Activated T-cell treated with anti-CD3 and anti-CD28 coated beads for 4 hours (primary cell): ENCODE measurements around the gene IL20RB.
"Not testable (repeated sequence)": the region's sequence is repeated elsewhere in the genome, so short reads cannot be mapped to it uniquely, and the experiment has no call there.

Experiments
- DNase-seq: peaks from one replicate; pipeline ENCODE4 v3.0.0-alpha.2; 2020

Gene IL20RB

DNA sequence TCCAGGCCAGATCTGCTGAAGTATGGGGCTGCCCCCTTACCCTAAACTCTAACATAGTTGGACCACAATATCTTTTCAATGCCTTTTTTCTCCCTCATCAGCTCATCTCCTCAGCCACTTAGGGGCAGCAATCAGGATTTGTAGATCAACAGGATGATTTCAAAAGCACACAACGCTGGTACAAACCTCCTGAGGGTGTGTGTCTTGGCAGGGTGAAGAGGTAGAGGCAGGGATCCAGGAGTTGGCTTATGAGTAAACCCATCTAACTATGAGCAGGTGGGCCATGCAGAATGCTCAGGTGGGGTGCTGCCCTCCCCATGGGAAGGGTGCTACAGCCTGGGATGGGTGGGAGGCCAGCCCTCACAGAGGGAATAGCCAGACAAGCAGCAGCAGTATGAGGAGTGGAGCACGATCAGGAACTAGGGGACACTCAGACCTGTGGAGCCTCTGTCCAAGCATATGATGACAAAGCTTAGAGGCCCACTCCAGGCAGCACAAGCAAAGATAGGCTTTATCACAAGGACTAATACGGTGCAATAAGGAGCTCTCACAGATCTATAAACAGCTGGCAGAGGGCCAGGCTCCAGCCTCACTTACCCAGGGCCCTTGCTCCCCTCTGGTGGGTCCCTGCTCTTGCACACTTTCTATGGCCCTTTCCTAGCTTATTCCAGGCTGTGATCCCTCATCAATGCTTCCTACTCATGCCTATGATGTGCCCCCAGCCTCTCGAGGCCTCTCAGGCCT, 32.2 kb downstream of the IL20RB start:
- no peak for DNase-seq

DNA sequence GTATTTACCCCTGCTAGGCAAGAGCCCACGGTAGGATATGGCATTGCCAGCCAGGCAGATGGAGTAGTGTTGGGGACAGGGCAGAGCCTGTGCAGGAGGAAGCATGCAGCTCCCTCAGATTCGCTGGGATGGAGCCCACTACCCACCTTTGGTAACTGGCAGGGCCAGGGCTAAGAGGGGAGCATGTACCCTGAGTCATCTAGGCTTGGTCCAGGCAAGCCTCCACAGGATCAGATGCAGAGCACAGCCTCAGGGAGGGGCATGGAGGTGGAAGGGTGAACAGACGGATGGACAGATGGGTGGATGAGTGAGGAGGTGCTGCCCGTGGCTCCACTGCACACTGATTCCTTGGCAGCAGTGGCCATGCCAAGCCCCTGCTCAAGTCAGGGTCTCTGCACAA, 33.0 kb downstream of the IL20RB start:
- no peak for DNase-seq

DNA sequence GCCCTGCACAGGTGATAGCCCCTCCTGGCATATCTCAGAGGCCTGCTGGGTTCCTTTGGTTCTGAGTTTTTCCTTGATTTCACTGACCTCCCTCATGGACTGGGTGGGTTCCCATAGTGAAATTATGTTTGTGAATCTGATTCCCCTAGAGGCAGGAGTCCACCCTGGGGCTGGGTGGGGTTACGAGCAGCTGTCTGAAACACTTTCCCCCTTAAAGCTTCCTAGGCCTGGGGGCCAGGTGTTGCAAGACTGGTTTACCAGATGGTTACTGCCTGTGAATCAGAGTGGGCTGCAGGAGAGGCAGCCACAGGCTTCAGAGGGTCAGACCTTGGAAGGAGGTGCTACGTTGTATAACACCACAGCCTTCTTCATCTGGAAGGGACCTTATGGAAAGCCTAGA, 34.3 kb downstream of the IL20RB start:
- DNase-seq: no peak

- DNase-seq: no peak
Measured at GRCh38 chr3:136994772-136995516, 37.2 kb downstream of the IL20RB start.

- no peak for DNase-seq
Measured at GRCh38 chr3:136995652-136996051, 37.9 kb downstream of the IL20RB start.

DNA sequence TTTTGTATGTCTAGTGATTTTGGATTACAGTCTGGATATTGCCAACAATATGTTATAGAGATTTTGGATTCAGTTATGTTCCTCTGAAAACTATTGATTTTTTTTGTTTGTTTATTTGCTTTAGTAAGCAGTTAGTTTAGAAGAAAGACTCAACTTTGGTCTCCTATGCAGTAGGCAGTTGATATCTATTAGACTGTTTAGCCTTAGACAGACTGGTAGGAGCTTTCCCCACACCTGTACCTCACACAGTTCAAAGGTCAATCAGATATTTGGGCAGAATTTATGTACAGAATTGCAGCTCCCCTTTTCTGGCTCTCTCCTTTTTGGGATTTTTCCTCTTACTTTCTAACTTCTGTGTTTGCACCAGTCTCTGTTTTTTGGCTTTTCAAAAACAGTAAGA, 42.3 kb downstream of the IL20RB start:
- DNase-seq: no peak

DNA sequence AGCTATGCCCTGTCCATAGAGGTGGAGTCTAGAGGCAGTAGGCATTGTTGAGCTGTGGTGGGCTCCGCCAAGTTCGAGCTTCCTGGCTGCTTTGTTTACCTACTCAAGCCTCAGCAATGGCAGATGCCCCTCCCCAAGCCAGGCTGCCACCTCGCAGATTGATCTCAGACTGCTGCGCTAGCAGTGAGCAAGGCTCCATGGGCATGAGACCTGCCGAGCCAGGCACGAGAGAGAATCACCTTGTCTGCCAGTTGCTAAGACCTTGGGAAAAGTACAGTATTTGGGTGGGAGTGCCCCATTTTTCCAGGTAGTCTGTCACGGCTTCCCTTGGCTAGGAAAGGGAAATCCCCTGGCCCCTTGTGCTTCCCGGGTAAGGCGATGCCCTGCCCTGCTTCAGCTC, 49.6 kb downstream of the IL20RB start:
- not testable (repeated sequence) for DNase-seq

DNA sequence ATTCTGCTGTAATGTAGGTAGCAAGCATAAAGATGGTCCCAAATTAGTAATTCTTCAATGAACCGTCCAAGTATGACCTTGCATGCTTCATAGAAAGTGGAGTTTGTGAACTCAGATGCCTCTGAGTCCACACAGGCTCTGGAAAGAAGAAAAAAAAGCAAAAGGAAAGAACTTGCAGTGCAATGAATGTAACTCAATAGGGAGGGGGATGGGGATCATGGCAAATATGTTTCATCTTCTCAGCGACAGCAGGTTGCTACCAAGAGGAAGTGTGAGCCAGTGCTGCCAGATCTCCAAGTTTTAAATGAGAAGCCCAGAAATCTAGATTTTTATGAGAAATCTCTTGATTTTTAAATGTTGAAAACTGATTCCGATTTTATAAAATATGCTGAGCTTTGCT, 50.3 kb downstream of the IL20RB start:
- DNase-seq: no peak

- DNase-seq: no peak
Measured at GRCh38 chr3:137008976-137009375, 51.2 kb downstream of the IL20RB start.

DNA sequence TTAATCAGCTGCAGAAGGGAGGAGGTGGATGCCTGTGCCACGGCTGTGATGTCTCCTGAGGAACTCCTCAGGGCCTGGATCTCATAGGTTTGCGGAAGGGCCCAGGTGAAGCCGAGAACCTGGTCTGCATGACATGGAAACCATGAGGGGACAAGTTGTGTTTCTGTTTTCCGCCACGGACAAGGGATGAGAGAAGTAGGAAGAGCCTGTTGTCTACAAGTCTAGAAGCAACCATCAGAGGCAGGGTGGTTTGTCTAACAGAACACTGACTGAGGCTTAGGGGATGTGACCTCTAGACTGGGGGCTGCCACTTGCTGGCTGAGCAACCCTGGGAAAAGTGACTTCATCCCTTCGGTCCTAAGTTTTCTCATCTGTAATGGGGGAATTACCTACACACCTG, 52.4 kb downstream of the IL20RB start:
- no peak for DNase-seq

GRCh38 chr3:137011153-137011552, 53.4 kb downstream of the IL20RB start:
- no peak for DNase-seq

- no peak for DNase-seq
Measured at GRCh38 chr3:137012097-137012501, 54.3 kb downstream of the IL20RB start.

DNA sequence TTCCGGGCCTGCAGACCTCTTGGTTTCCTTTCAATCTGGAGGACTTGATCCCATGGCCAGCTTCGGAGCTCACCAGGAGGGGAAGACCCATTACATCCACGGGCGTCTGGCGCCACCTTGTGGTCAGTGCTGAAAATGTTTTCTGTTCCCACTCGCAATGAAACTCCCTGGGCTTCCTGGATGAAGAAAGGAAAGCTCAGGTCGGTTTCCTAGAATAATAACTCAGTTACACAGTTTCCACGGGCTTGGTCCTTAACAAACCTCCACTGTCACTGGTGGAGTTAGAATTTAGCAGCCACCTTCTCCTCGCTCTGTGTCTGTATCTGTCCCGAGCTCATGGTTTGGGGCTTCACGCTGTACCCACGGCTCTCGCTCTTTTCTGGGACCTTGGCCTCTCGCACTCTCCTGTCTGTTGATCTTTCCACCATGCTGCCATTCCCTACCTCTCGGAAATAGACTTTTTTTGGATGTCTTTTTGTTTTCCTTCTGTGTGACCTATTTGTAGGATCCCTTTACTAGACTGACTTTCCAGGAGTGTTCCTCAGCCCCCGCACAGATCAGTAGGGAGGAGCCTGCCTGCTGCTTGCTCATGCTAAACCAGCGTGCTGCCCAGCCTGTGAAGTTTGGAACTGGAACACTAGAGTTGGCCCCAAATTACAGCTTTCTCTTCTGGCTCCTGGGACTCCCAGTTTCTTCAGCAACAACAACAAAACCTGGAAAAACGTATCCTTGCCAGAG, 56.3 kb downstream of the IL20RB start:
- peak; percentile 84 for DNase-seq

- DNase-seq: not testable (repeated sequence)
Measured at GRCh38 chr3:137017316-137017715, 59.5 kb downstream of the IL20RB start.

DNA sequence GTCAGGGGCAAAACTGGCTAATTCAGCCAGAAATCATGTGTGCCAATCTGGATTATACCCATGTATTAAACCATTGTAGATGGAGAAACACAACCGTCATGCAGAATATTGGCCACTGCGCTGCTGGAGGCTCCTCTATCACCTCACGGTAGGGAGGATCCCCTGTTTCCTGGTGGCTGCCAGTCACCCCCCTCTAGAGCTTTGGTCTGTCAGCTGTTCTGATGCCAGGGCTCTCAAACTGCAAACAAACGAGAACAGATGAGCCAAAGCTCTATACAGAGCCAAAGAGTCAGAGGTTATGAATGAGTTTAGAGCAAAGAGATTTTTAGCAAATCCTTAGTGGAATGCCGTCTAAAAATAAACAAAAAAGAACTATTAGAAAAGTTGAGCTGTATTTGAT, 62.5 kb downstream of the IL20RB start:
- no peak for DNase-seq

DNA sequence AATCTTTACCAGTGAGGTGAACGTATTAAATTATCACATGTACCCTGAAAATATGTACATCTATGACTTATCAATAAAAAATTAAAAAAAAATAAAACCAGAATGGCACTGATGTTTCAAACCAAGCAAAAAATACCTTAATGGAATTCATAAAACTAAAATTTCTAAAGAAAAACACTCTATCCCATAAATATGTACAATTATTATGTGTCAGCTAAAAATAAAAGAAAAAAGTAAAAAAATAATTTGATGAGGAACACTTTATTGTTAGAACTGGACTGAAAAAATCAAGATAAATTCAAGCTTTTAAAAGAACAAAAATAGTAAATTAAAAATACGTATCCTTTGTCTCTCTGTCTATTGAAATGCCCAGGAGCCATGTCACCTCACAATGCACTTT, 63.1 kb downstream of the IL20RB start:
- no peak for DNase-seq

DNA sequence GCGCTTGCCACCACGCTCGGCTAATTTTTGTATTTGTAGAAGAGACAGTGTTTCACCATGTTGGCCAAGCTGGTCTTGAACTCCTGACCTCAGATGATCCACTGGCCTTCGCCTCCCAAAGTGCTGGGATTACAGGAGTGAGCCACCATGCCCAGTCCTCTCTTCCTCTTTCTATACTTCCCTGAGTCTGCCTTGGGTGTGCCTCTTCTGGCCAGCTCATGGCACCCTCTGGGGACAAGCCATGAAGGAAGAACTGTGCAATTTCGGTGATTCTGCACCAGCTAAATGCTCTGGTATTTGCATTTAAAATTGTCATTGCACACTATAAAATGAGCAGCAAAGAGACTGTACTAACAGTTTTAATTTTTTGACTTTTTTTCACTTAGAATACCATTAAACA, 66.6 kb downstream of the IL20RB start:
- DNase-seq: no peak

- no peak for DNase-seq
Measured at GRCh38 chr3:137026701-137027100, 68.9 kb downstream of the IL20RB start.

DNA sequence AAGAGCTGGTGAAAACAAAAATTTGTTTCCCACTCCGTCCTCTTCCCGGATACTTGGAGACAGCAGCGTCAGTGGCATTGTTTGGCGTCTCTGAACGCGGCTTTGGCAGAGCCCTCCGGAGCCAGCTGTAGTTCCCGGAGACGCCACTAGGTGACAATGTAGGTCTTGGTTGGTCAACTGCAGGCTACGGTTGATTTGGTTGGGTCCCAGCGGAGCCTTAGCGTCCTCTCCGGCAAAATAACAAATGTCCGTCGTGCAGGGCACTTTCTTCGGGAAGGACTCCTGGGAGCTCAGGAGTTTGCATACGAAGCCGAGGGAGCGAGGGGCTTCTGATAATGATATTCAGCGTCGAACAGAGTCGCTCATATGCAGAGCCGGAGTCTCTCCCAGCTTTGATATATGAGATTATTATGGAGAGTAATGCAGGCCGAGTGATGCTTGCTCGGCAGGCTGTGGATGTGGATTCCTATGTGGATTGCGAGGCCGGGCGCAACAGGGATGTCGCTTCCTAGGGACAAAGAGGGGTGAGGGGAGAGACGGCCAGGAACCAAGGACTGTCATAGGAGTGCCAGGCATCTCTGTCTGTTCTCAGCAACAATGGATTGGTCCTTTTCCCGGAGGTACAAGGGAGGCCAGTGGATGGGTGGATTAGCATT, 74.8 kb downstream of the IL20RB start:
- DNase-seq: peak; percentile 75

- DNase-seq: no peak
Measured at GRCh38 chr3:137035631-137036030, 77.8 kb downstream of the IL20RB start.

- no peak for DNase-seq
Measured at GRCh38 chr3:137039570-137039969, 81.8 kb downstream of the IL20RB start.

GRCh38 chr3:137041251-137041650, 83.5 kb downstream of the IL20RB start:
- DNase-seq: no peak

DNA sequence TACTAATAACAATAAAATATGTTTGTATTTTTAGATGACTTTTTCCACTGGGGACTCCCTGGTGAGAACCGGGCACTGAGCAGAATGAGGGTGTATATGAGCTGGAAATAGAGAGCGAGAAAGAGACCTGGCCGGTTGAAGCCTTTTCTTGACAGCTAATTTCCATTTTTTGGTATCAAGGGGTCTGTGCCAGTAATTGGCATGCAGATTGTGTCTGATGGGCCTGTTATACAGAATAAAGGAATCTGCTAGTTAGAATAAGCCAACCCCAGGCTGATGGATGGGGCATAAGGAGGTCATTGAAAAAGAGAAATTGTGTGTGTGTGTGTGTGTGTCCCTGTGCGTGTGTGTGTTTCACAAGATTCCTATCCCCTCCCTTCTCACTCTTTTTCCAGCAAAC, 83.9 kb downstream of the IL20RB start:
- no peak for DNase-seq
